ENCODE data around the gene GPX6.

GRCh38 chr6:28545955-28546354 is 30.4 kb upstream of the GPX6 start:
- TF ChIP-seq, protein P1, sequence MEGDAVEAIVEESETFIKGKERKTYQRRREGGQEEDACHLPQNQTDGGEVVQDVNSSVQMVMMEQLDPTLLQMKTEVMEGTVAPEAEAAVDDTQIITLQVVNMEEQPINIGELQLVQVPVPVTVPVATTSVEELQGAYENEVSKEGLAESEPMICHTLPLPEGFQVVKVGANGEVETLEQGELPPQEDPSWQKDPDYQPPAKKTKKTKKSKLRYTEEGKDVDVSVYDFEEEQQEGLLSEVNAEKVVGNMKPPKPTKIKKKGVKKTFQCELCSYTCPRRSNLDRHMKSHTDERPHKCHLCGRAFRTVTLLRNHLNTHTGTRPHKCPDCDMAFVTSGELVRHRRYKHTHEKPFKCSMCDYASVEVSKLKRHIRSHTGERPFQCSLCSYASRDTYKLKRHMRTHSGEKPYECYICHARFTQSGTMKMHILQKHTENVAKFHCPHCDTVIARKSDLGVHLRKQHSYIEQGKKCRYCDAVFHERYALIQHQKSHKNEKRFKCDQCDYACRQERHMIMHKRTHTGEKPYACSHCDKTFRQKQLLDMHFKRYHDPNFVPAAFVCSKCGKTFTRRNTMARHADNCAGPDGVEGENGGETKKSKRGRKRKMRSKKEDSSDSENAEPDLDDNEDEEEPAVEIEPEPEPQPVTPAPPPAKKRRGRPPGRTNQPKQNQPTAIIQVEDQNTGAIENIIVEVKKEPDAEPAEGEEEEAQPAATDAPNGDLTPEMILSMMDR (IDR thresholded peaks at IDR 0.05; ENCODE audit: low read length), result no peak
- no peak for TF ChIP-seq EZH2 (IDR thresholded peaks at IDR 0.05; ENCODE audit: borderline replicate concordance, low read length)
